NCI-H146 treated with DMSO at 0.1 percent for 48 hours (cell line): ENCODE data around the gene OVCA2.
A peak's percentile ranks its signal among the peaks of the same experiment; 100 is the strongest.

Experiments
- DNase-seq: peaks from one replicate; lab custom pipeline; 2025; ENCODE audit not compliant: unreplicated experiment; lab: John Stamatoyannopoulos, UW

OVCA2 gene

GRCh38 chr17:2064520-2064971 lies 22.7 kb downstream of the OVCA2 start:
- no peak for DNase-seq

GRCh38 chr17:2064980-2065785 lies 23.4 kb downstream of the OVCA2 start:
- DNase-seq = no peak

DNA sequence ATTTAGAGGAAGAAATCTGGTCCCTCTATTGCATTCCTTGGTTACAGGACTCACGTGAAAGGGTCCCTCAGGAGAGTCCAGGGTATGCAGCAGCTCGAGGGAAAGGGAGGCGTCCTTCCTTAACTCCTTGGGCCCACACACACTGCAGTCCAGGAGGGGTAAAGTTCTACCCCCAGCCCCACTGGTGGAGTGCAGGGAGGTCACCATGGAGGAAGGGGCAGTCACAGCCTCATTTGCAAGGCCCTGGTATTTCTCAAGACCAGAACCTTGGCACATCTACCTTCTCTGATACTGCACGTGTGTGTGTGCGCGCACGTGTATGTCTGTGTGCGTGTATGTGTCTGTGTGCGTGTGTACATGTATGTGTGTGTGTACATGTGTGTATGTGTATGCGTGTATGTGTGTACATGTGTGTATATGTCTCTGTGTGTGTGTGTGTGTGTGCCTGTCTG lies 24.2 kb downstream of the OVCA2 start:
- DNase-seq = no peak

DNA sequence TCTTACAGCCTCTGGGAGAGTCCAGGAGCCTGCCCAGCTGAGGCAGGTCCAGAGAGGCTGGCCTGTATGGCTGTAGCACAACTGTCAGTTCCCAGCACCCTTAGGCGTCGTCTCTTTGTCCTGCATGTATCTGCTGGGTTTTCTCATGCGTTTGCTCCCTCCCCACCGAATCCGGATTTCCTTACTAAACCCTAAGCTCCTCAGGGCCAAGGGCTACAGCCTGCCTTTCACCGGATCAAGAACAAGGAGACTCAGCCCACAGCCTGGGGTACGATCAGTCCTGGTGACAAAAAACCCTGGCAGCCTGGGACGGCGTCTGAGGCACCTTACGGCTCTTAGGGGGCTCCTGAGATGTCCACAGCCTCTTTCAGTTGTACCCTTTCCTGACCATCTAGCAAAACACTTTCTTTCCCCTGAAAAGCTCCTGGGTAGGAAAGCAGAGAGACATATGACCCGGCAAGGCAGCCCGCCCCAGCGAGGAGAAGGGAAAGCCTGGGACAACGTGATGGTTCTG lies 25.3 kb downstream of the OVCA2 start:
- no peak for DNase-seq

GRCh38 chr17:2067608-2068024 lies 25.8 kb downstream of the OVCA2 start:
- no peak for DNase-seq

- no peak for DNase-seq
Measured at GRCh38 chr17:2068031-2068518, 26.3 kb downstream of the OVCA2 start.

DNA sequence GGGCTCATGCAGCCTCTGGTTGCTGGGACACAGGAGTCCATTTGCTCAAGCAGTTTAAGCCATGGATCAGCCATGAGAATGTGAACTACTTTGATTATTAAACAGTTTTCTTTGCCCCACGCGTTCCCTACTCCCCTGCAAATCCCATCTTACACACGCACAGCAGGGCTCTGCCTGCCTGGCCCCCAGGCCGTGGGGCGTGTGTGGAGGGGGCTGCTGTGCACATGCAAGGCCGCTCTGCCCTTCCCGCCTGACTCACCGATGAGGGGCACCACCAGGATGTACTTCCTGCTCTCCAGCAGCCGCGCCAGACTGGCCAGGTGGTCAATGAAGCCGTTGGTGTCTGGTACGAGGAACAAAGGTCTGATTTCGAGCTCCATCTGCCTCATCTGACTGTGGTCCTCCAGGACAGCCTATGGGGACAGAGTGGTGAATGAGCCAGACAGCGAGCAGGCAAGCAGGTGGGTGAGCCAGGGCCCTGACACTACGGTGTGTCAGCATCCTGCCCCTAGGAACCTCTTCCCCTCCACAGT lies 26.8 kb downstream of the OVCA2 start:
- DNase-seq = no peak

DNA sequence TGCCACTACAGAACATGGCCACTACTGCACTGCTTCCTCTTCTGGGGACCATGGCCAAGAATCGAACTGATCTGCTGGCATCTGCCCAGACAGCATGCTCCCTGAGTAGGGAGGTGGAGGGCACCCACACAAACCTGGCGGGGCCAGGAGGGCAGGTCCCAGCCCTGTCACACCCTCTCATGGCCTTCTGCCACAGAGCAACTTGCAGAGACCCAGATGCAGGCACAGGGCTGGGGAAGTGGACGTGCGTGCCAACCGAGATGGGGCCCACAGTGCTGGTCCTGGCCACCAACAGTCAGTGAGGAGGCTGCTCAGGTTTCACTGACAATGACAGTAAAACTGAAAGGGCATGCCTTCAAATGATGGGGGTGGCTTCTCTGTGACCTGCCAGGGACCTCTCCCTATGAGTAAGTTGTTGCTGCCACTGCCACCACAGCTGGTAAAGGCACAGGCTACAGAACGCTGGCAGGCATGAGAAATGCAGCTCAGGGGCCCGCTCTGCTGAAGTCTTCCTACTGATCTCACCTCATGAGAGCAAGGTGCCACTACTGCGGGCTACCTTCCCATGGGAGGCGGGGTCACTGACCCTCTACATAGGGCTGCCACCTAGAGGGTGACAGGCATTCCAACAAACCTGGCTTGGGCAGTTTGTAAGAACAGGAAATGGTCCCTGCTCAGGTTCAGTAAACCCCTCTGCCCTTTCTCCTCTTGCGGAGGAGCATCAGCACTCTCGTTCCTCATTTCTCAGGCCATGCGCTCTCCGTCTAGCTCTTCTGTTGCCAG lies 28.6 kb downstream of the OVCA2 start:
- DNase-seq = no peak

DNA sequence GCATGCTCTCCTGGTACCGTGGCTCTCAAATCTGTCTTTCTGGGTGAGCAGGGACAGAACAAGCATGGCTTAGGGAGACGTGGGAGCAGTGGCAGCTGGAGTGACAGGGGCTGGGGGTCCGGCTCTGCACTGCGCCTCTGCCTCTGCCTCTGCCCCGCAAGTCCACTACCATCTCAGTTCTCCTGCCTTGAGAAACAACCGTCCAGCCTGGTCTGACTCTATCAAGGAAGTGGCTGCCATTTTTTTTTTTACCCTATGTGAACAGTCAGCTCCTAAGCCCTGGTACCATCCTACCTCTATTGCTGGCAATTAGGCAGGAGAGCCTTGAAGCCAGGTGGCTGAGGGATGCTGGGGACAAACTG lies 29.2 kb downstream of the OVCA2 start:
- no peak for DNase-seq

GRCh38 chr17:2071455-2072281 lies 29.8 kb downstream of the OVCA2 start:
- DNase-seq = no peak

GRCh38 chr17:2074919-2075318 lies 33.1 kb downstream of the OVCA2 start:
- no peak for DNase-seq

DNA sequence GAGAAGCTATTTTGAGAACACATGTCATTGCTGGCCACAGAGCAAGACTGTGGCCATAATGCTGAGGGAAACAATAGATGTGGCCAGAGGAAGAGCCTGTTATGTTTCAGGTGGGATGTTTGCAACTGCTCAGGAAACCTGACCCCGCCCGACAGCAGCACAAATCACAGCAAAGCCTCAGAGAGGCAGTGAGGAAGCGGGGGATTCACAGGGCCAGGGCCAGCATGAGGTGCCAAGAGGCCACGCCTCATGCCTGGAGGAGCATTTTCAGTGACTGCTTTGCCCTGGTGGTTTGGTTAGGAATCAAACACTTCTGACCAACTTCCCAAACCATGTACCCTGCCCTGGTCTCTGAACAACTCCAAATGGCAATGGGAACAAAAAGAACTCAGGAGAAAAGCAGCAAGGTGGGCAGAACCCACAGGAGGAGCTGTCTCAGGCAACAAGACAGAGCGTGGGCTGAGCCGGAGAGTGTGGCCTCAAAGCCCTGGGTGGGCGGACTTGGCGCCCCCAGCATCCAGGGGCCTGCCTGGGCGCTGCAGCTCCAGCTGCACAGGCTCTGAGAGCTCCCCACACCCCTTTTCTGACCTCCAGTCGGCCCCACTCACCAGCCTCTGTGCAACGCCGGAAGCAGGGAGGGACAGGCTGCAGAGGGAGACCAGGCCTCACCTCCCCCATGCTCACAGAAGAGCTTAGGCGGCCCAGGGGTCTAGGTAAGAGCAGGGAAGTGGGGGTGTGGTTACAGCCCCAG lies 33.7 kb downstream of the OVCA2 start:
- DNase-seq = no peak

DNA sequence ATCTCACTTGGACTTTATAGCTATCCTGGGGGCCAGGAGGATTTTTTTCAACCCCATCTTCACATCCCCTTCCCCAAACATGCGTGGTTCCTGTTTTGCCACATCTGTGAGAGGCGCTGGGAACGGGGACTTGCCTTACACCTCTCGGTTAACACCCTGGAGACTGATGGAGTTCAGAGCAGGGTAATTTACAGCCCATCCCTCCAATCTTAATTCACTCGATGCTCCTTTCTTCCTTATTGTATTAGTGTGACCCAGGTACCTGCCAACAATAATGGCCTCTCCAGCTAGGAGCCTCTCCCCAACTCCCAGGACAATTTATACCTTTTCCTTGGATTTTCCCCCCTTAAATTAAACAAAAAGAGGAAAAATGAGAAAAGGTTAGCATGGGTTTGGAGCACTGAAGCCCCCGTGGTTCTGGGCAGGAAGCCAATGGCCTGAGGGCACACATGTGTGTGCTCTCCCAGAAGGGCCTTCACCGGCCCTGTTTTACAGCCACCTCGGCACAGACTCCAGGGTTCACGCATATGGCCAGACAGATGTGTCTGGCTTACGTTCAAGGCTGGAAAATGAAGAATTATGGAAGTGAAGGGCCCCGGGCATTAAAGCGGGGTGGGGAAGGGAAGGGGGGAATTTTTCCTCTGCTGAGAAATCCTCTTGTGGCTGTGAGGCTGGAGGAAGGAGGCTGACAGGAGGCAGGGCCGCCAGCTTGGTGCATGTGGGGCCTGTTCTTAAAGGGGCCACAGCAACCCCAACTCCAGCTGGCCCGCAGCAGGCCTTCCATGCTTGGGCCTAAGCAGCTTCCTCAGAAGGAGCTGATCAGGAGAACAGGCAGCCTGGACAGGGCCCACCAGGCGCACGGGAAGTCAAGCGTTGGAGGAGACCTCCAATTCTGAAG lies 34.5 kb downstream of the OVCA2 start:
- DNase-seq = peak; percentile 33

DNA sequence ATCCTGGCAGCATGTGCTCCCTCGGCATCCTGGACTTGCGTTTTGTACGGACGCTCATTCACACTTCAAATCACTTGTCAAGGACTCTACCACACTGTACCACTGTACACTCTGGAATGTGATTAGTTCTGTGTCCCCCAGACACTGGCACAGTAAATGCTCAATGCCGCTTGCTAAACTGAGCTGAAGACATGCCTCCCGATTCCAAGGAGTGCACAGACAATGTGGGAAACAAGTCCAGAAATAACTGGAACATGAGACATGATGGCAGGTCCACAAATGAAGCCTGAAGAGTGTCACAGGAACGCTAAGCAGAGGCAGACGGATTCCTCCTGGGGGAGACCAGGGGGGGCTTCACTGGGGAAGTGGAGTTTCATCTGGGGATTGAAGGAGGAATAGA lies 35.2 kb downstream of the OVCA2 start:
- no peak for DNase-seq

DNA sequence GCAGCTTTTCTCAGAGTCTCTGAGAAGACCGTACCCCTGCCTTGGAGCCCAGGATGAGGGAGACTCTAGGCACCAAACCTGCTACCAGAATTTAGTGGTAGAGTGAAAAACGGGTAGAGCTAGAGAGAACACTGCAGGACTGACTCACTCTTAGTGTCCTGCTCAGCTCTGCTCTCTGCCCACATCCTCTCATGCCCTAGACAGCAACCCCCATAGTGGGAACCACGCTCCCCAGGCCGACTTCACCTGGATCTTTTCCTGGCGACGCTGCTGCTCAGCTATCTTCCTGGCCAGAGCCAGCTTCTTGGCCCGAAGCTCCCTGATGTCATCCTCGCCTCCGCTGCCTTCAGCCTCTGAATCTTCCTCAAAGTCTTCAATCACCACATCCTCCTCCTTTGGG lies 39.7 kb downstream of the OVCA2 start:
- DNase-seq = no peak

GRCh38 chr17:2082003-2082781 lies 40.4 kb downstream of the OVCA2 start:
- DNase-seq = no peak

DNA sequence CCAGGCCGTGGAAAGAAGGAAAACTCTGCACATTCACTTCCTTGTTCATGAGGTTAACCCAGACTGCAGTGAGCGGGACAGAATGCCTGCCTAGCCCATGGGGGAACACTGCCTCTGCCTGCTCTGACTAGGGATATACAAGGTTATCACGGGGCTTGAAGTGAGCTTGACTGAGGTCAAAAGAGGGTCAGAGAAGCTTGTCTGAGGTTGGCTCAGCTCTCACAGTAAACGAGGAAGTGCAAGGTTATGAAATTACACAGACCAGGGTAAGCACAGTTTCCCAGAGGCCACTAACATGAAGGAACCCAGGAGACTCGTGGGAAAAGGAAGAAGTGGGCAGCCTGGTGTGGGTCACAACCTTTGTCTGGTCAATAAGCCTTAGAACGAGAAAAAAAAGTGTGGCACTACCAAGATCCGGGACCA lies 41.8 kb downstream of the OVCA2 start:
- DNase-seq = no peak

DNA sequence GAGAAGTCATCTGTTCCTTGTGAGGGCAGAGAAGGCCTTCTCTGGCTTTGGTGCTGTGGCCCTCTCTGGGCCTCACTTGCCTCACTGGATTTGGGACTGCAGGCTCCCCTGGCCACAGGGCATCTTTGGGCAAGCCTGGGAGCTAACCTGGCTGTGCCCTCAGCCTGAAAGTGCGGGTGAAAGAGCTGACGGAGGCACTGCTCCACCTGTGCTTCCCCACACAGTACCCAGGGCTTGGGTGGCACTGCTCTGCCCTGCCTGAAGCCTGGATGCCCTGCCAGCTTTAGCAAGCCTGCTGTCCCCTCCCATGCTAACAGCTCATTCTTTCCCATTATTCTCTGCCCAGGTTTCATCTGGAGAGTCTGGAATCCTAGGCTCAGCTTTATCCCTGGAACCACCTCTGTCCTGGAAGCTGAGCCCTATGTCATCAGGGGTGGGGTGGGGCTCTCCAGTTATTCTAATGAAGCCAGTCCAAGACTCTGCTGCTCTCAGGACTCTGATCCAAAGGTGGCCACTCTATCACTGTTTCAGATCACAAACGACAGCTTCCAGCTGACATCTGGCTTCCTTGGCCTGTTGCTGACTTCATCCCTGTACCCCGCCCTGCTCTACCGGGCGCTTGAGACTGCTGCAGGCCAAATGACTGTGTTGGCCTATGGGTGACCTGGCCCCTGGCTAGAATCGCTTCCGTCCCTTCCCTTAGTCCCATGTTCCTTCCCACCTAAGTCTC lies 42.4 kb downstream of the OVCA2 start:
- DNase-seq = no peak
